B cell (primary cell): Measurements from ENCODE around the gene HUS1B. TPM values are rescaled to one million over a fixed set of nuclear protein-coding genes. Genes with fewer than 3 reads are reported as not detected.

Source experiments
- ATAC-seq: fragments of 200-7000 bp; cut with Tn5 transposase; one replicate; pipeline ENCODE4 v1.10.0; 2021; ENCODE audit warnings: low read depth, mild to moderate bottlenecking, moderate number of reproducible peaks, moderate library complexity
- CTCF ChIA-PET: fragments of 350-600 bp; sonication (Branson Sonifier 250); formaldehyde crosslinking; loops from one replicate; lab custom pipeline; 2021; ENCODE audit warnings: antibody characterized with exemption, inconsistent platforms; lab: Charles Lee
- POLR2A ChIA-PET: fragments of 350-600 bp; sonication (Branson Sonifier 250); formaldehyde crosslinking; loops from one replicate; lab custom pipeline; 2021; ENCODE audit warnings: antibody characterized with exemption; lab: Charles Lee
- DNase-seq: peaks from one replicate; pipeline ENCODE4 v3.0.0; 2013
- H2AFZ ChIP-seq: 2 replicates; pipeline ENCODE4 v1.6.1; 2012; ENCODE audit warnings: mild to moderate bottlenecking, low read depth, low read length; ENCODE audit not compliant: insufficient read depth, poor library complexity, severe bottlenecking
- H3K27ac ChIP-seq, 2 donors: 1 replicate in 1 of 2; 2 replicates in 1 of 2; pipeline ENCODE4 v1.5.1; 2012 to 2013; ENCODE audit warnings: low read length in 2 of 2, mild to moderate bottlenecking in 2 of 2, moderate library complexity in 1 of 2
- H3K27me3 ChIP-seq, 4 experiments: fragments of 200-600 bp in 1 of 4; sonication (generic) in 1 of 4; replicated peaks in 1 of 4; 1 replicate in 2 of 4; 2 replicates in 2 of 4; pipeline versions ENCODE4 v1.6.1 to v1.7.0; 2013 to 2016; ENCODE audit warnings: low read length in 3 of 4, mild to moderate bottlenecking in 2 of 4, mixed read lengths in 1 of 4, moderate library complexity in 1 of 4; ENCODE audit not compliant: insufficient read depth in 4 of 4, control insufficient read depth in 3 of 4; ENCODE audit errors: control extremely low read depth in 1 of 4
- H3K36me3 ChIP-seq, 2 experiments: replicated peaks in 1 of 2; 1 replicate in 1 of 2; 2 replicates in 1 of 2; pipeline versions ENCODE4 v1.6.1 to v1.7.1; 2013; ENCODE audit warnings: low read length in 1 of 2; ENCODE audit not compliant: insufficient read depth in 2 of 2, control insufficient read depth in 1 of 2; ENCODE audit errors: control extremely low read depth in 1 of 2, extremely low read depth in 1 of 2
- H3K4me1 ChIP-seq, 2 donors: fragments of 200-600 bp in 1 of 2; sonication (generic) in 1 of 2; 1 replicate in 1 of 2; 2 replicates in 1 of 2; pipeline versions ENCODE4 v1.5.1 to v1.6.1; 2013 to 2017; ENCODE audit warnings: low read length in 2 of 2; ENCODE audit not compliant: control insufficient read depth in 2 of 2, insufficient read depth in 2 of 2
- H3K4me2 ChIP-seq: replicated peaks from 2 replicates; pipeline ENCODE3; 2012; ENCODE audit warnings: mild to moderate bottlenecking, low read depth, low read length; ENCODE audit not compliant: poor library complexity, severe bottlenecking
- H3K4me3 ChIP-seq, 5 experiments: fragments of 200-600 bp in 1 of 5; sonication (generic) in 1 of 5; 1 replicate in 3 of 5; 2 replicates in 2 of 5; pipeline versions ENCODE4 v1.5.1 to v1.7.0; 2011 to 2016; ENCODE audit warnings: low read length in 4 of 5, mild to moderate bottlenecking in 4 of 5, low read depth in 2 of 5, control low read depth in 1 of 5, moderate library complexity in 1 of 5; ENCODE audit not compliant: insufficient read depth in 1 of 5; ENCODE audit errors: control extremely low read depth in 1 of 5, extremely low read depth in 1 of 5
- H3K79me2 ChIP-seq: fragments of 200-600 bp; sonication (generic); one replicate; pipeline ENCODE4 v1.6.0; 2016; ENCODE audit warnings: low read length; ENCODE audit not compliant: control insufficient read depth, insufficient read depth
- H3K9ac ChIP-seq: fragments of 200-600 bp; sonication (generic); 2 replicates; pipeline ENCODE4 v1.6.1; 2017; ENCODE audit warnings: mild to moderate bottlenecking, low read length, moderate library complexity
- H3K9me3 ChIP-seq, 3 donors: one replicate each; pipeline versions ENCODE4 v1.6.1 to v1.7.1; 2013; ENCODE audit warnings: low read length in 2 of 3; ENCODE audit not compliant: control insufficient read depth in 2 of 3, insufficient read depth in 1 of 3; ENCODE audit errors: control extremely low read depth in 1 of 3
- H4K20me1 ChIP-seq: 2 replicates; pipeline ENCODE4 v1.6.0; 2012; ENCODE audit warnings: mild to moderate bottlenecking, low read length; ENCODE audit not compliant: insufficient read depth, control insufficient read depth, poor library complexity, severe bottlenecking
- H3K27ac Mint-ChIP-seq: one replicate; pipeline ENCODE4 v1.8.0; 2021; ENCODE audit warnings: mixed read lengths
- H3K27me3 Mint-ChIP-seq: one replicate; pipeline ENCODE4 v1.8.0; 2021; ENCODE audit warnings: mixed read lengths
- H3K4me1 Mint-ChIP-seq: one replicate; pipeline ENCODE4 v1.8.0; 2021; ENCODE audit warnings: mixed read lengths
- H3K4me3 Mint-ChIP-seq: one replicate; pipeline ENCODE4 v1.8.0; 2021; ENCODE audit warnings: mixed read lengths
- H3K9me3 Mint-ChIP-seq: one replicate; pipeline ENCODE4 v1.8.0; 2022; ENCODE audit warnings: mixed read lengths; ENCODE audit not compliant: insufficient read depth
- EZH2 ChIP-seq: IDR thresholded peaks from 2 replicates; pipeline ENCODE4 v1.6.1; 2012; ENCODE audit warnings: borderline replicate concordance, low read depth, mild to moderate bottlenecking, moderate library complexity, low read length; ENCODE audit not compliant: insufficient read depth, poor library complexity, severe bottlenecking
- WGBS: methylation state at CpG from one replicate; pipeline ENCODE4 v1.1.5; 2013; ENCODE audit warnings: missing lambda C conversion rate; ENCODE audit not compliant: insufficient coverage; 5-methylcytosine and 5-hydroxymethylcytosine counted together
- intact Hi-C: fragments of 100-400 bp; cut with micrococcal nuclease; formaldehyde crosslinking; loops from one replicate; pipeline ENCODE4 v1.10.0; 2022
- polyA plus RNA-seq: library from polyadenylated mRNA; depleted of rRNA; stranded (reverse); fragments of >200 nt; gene quantifications from 2 replicates; pipeline ENCODE4 v1.2.3, GENCODE V29; 2012
- total RNA-seq, 2 donors: library from RNA; stranded (reverse); fragments of 120-200 nt in 1 of 2; gene quantifications; 1 replicate in 1 of 2; 2 replicates in 1 of 2; pipeline versions ENCODE4 v1.2.3 to v1.2.4, GENCODE V29; 2013 to 2022
- TF ChIP-seq, protein P1 (sequence below): fragments of 200-600 bp; IDR thresholded peaks from one replicate; pipeline ENCODE4 v1.8.0; 2022; ENCODE audit warnings: antibody characterized with exemption, mild to moderate bottlenecking

HUS1B gene
- total and polyA plus RNA-seq, 2 donors (not counting 1 experiment from before 2014, with no cell fraction given), result 2.9 to 4.4 TPM

DNA sequence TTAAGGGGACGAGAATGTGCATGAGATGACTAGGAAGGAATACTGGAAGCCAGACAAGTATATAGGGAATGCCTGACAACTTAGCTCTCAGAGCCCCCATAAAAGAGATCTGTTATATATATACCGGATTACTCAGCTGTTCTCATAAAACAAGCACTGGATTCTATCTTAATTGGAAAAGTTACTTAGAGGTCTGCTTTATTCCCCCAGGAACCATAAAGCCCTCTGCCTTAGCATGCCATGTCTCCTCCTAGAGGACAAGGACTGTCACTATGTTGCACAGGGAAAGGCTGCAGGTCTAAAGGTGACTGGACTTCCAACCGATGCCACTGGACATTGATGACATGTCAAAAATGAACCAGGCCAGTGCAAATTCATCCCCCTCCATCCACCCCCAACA, 29.6 kb upstream of the HUS1B start:
- Histone ChIP-seq H3K4me1 (peaks cover 15 to 20% of the 10 kb centered on the region in 2 donors), H3K36me3 (peaks cover 0 to 14% of the 10 kb centered on the region in 2 experiments), H2AFZ (no peak overlapping the region), H3K4me3 (no peak overlapping the region), H3K79me2 (peaks cover 99% of the 10 kb centered on the region), H3K27me3 (no peaks in the 10 kb centered on the region), H3K9me3 (no peaks in the 10 kb centered on the region), H3K4me2 (no peak overlapping the region), H4K20me1 (peaks cover 64% of the 10 kb centered on the region), H3K9ac (no peak overlapping the region), H3K27ac (no peak overlapping the region)
- Mint-ChIP-seq H3K27me3 (no peaks in the 10 kb centered on the region), H3K27ac (no peak overlapping the region), H3K4me3 (no peak overlapping the region), H3K9me3 (no peaks in the 10 kb centered on the region), H3K4me1 (peaks cover 46% of the 10 kb centered on the region)
- ChIA-PET CTCF (interaction anchor here (0.8 to 1.5 kb wide), 2 partner anchors 23 to 281 kb away, joined by 3 read pairs; no protein-coding TSS in a partner anchor), POLR2A (no interaction called here)
- no peak for DNase-seq
- WGBS, result no CpG with 5 or more reads among the region's 3 CpGs
- ATAC-seq, result no peak
- intact Hi-C loops, result no loop called here
- TF ChIP-seq, protein P1, sequence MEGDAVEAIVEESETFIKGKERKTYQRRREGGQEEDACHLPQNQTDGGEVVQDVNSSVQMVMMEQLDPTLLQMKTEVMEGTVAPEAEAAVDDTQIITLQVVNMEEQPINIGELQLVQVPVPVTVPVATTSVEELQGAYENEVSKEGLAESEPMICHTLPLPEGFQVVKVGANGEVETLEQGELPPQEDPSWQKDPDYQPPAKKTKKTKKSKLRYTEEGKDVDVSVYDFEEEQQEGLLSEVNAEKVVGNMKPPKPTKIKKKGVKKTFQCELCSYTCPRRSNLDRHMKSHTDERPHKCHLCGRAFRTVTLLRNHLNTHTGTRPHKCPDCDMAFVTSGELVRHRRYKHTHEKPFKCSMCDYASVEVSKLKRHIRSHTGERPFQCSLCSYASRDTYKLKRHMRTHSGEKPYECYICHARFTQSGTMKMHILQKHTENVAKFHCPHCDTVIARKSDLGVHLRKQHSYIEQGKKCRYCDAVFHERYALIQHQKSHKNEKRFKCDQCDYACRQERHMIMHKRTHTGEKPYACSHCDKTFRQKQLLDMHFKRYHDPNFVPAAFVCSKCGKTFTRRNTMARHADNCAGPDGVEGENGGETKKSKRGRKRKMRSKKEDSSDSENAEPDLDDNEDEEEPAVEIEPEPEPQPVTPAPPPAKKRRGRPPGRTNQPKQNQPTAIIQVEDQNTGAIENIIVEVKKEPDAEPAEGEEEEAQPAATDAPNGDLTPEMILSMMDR, result no peak
- no peak for TF ChIP-seq EZH2

DNA sequence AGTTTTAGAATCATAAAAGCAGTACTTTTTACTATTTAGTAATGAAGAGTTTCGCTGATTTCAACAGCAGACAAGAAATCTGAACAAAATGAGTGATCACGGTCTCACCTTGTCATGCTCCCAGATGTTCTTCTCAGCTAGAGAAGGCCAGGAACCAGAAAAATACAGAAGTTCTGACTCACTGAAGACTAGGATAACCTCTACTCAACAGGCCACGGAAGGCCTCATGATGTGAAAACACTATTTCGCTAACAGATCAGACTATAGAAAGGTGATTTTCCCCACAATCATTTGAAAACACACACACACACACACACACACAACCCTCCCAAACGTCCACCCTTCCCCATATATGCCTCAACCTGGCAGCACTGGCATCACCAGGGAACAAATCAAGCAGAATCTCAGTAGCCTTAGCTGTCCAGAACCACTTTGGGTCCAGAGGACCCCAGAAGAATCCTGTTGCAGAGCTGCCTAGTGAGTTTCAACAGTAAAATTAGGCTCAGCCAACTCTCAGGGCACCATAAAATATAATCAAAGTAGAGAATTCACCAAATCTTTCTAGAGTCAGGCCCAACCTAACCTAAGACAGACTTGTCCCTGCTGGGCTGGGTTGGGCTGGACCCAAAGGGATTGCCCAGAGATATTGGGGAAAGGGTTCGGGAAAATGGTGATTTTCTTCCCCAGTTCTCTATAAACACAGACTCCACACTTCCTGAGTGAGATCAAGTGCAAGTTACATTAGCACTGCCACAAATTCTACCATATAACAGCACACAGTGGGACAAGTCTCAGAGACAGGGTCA, 28.1 kb upstream of the HUS1B start:
- intact Hi-C loops, result no loop called here
- DNase-seq (no peak), ATAC-seq (no peak)
- Histone ChIP-seq H3K36me3 (peaks cover 0 to 14% of the 10 kb centered on the region in 2 experiments), H3K9ac (no peak overlapping the region), H2AFZ (peak overlapping the region; percentile 29), H3K79me2 (peaks cover 97% of the 10 kb centered on the region), H3K27me3 (no peaks in the 10 kb centered on the region), H3K4me2 (peak overlapping the region; percentile 46), H4K20me1 (peaks cover 68% of the 10 kb centered on the region), H3K9me3 (no peaks in the 10 kb centered on the region), H3K4me1 (peaks cover 11 to 16% of the 10 kb centered on the region in 2 donors), H3K4me3 (no peak overlapping the region), H3K27ac (peak overlapping the region in 1 of 2 donors; percentile 41)
- 81% methylated on average over 4 of the region's 6 CpGs for WGBS
- no peaks in the 10 kb centered on the region for H3K9me3 Mint-ChIP-seq
- no peak for TF ChIP-seq EZH2
- TF ChIP-seq, protein P1, result no peak
- ChIA-PET POLR2A (no interaction called here), CTCF (no interaction called here)
- no peaks in the 10 kb centered on the region for H3K27me3 Mint-ChIP-seq
- peak overlapping the region; percentile 17 for H3K27ac Mint-ChIP-seq
- H3K4me1 Mint-ChIP-seq, result peaks cover 43% of the 10 kb centered on the region
- peak overlapping the region; percentile 52 for H3K4me3 Mint-ChIP-seq
